ENCODE data around the gene LRRC31.

- TF ChIP-seq CTCF (IDR thresholded peaks at IDR 0.05; ENCODE audit: low read depth, low read length, poor library complexity, severe bottlenecking): no peak
- no peak for TF ChIP-seq EZH2phosphoT487 (IDR thresholded peaks at IDR 0.05; ENCODE audit: borderline replicate concordance, low read length)
Observed at GRCh38 chr3:169790687-169791429, 78.9 kb downstream of the LRRC31 start.

Data from DOHH2 (cell line).